ENCODE data around the gene CMTM5.
"Not testable (repeated sequence)": the region's sequence is repeated elsewhere in the genome, so short reads cannot be mapped to it uniquely, and the experiment has no call there.

DNA sequence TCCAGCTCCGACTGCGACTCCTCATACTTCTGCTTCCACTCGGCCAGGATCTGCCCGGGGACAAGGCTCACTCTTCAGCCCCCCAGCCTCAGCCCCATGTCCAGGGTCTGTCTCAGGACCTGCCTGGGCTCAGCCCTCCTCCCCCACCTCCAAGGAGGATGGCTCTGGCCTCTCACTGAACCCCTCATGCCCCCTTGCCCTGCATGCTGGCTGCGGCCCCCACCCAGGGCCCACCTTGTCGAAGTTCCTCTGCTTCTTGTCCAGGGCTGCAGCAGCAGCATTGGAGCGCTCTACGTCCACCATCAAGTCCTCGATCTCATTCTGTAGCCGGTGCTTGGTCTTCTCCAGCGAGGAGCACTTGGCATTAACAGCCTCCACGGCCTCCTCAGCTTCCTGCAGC, 40.4 kb downstream of the CMTM5 start:
- TF ChIP-seq, protein P1, sequence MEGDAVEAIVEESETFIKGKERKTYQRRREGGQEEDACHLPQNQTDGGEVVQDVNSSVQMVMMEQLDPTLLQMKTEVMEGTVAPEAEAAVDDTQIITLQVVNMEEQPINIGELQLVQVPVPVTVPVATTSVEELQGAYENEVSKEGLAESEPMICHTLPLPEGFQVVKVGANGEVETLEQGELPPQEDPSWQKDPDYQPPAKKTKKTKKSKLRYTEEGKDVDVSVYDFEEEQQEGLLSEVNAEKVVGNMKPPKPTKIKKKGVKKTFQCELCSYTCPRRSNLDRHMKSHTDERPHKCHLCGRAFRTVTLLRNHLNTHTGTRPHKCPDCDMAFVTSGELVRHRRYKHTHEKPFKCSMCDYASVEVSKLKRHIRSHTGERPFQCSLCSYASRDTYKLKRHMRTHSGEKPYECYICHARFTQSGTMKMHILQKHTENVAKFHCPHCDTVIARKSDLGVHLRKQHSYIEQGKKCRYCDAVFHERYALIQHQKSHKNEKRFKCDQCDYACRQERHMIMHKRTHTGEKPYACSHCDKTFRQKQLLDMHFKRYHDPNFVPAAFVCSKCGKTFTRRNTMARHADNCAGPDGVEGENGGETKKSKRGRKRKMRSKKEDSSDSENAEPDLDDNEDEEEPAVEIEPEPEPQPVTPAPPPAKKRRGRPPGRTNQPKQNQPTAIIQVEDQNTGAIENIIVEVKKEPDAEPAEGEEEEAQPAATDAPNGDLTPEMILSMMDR (optimal IDR thresholded peaks at IDR 0.05 in 1 of 3, IDR thresholded peaks at IDR 0.05 in 1 of 3, conservative IDR thresholded peaks at IDR 0.05 in 1 of 3; ENCODE audit: extremely low read depth in 1 of 3, insufficient read depth in 2 of 3, low read length in 3 of 3), result not testable (repeated sequence)
- TF ChIP-seq EZH2 (IDR thresholded peaks at IDR 0.05; ENCODE audit: low read length), result not testable (repeated sequence)

Data from keratinocyte (primary cell).